Measurements from ENCODE around the gene ENTPD1.

- TF ChIP-seq, protein P1, sequence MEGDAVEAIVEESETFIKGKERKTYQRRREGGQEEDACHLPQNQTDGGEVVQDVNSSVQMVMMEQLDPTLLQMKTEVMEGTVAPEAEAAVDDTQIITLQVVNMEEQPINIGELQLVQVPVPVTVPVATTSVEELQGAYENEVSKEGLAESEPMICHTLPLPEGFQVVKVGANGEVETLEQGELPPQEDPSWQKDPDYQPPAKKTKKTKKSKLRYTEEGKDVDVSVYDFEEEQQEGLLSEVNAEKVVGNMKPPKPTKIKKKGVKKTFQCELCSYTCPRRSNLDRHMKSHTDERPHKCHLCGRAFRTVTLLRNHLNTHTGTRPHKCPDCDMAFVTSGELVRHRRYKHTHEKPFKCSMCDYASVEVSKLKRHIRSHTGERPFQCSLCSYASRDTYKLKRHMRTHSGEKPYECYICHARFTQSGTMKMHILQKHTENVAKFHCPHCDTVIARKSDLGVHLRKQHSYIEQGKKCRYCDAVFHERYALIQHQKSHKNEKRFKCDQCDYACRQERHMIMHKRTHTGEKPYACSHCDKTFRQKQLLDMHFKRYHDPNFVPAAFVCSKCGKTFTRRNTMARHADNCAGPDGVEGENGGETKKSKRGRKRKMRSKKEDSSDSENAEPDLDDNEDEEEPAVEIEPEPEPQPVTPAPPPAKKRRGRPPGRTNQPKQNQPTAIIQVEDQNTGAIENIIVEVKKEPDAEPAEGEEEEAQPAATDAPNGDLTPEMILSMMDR (IDR thresholded peaks at IDR 0.05; ENCODE audit: insufficient read depth, low read length, poor library complexity, severe bottlenecking) = no peak
- no peak for TF ChIP-seq EZH2phosphoT487 (conservative IDR thresholded peaks at IDR 0.05; ENCODE audit: low read length)
Measured at GRCh38 chr10:95770084-95770720, 14.2 kb downstream of the ENTPD1 start.

All from SU-DHL-6 (cell line).